ENCODE results near the gene CAMK1D.

- TF ChIP-seq CTCF (IDR thresholded peaks at IDR 0.05; ENCODE audit: low read depth, low read length, poor library complexity, severe bottlenecking) = no peak
- no peak for TF ChIP-seq EZH2phosphoT487 (IDR thresholded peaks at IDR 0.05; ENCODE audit: borderline replicate concordance, low read length)
These were observed 436.1 kb downstream of the CAMK1D start for GRCh38 chr10:12785415-12785831.

All from DOHH2 (cell line).